NB4 (cell line): ENCODE measurements around the gene TST.

ENCODE experiments used
- DNase-seq: peaks from one replicate; pipeline ENCODE4 v3.0.0; 2010; ENCODE audit warnings: low read depth
- H3K4me3 ChIP-seq: one replicate; pipeline ENCODE4 v1.5.1; 2011; ENCODE audit warnings: mild to moderate bottlenecking, low read depth, low read length, moderate library complexity
- CTCF ChIP-seq: IDR thresholded peaks from one replicate; pipeline ENCODE4 v1.5.1; 2012; ENCODE audit warnings: low read depth, low read length
- MAX ChIP-seq: IDR thresholded peaks from 2 replicates; pipeline ENCODE4 v1.6.1; 2011; ENCODE audit warnings: low read depth, low read length
- MYC ChIP-seq: IDR thresholded peaks from 2 replicates; pipeline ENCODE4 v1.6.1; 2011; ENCODE audit warnings: low read depth, low read length
- POLR2A ChIP-seq: IDR thresholded peaks from 2 replicates; pipeline ENCODE4 v1.6.1; 2011; ENCODE audit warnings: mild to moderate bottlenecking; ENCODE audit not compliant: insufficient read length; ENCODE audit errors: extremely low read depth

The TST gene

GRCh38 chr22:37054600-37055365, 35.5 kb upstream of the TST start:
- no peak for TF ChIP-seq POLR2A
- TF ChIP-seq CTCF, result no peak
- TF ChIP-seq MAX, result no peak
- TF ChIP-seq MYC, result no peak
- DNase-seq, result no peak
- H3K4me3 ChIP-seq, result no peak overlapping the region

GRCh38 chr22:37054056-37054395, 34.8 kb upstream of the TST start:
- H3K4me3 ChIP-seq, result no peak overlapping the region
- DNase-seq, result peak; percentile 28
- no peak for TF ChIP-seq POLR2A
- no peak for TF ChIP-seq MAX
- no peak for TF ChIP-seq MYC
- no peak for TF ChIP-seq CTCF

- DNase-seq, result no peak
- TF ChIP-seq MYC (no peak), POLR2A (no peak)
- no peak overlapping the region for H3K4me3 ChIP-seq
Observed at GRCh38 chr22:37053310-37054055, 34.2 kb upstream of the TST start.

- TF ChIP-seq POLR2A (no peak), CTCF (no peak), MAX (no peak)
- no peak overlapping the region for H3K4me3 ChIP-seq
- DNase-seq, result no peak
Observed at GRCh38 chr22:37052386-37053309, 33.4 kb upstream of the TST start.

- DNase-seq, result peak; percentile 48
- TF ChIP-seq POLR2A (no peak), MAX (no peak)
- no peak within 1 kb of the TSS for H3K4me3 ChIP-seq
Observed at GRCh38 chr22:37051391-37052385, 32.4 kb upstream of the TST start, which contains the start of gene KCTD17. Gene KCTD17, plus strand, starts transcription at chr22:37051742. Its CDS starts 19 bp downstream, at chr22:37051761.

- no peak for DNase-seq
- no peak for TF ChIP-seq POLR2A
- no peak for TF ChIP-seq MYC
- TF ChIP-seq CTCF, result no peak
- TF ChIP-seq MAX, result no peak
- H3K4me3 ChIP-seq, result no peak overlapping the region
Observed at GRCh38 chr22:37050913-37051312, 31.7 kb upstream of the TST start.
